IMR-90 (cell line): ENCODE measurements around the gene DUSP2. TPM values are rescaled to one million over a fixed set of nuclear protein-coding genes. Genes with fewer than 3 reads are reported as not detected.

Source experiments
- ATAC-seq: fragments of 200-7000 bp; cut with Tn5 transposase; 2 replicates; pipeline ENCODE4 v1.9.1; 2020; ENCODE audit warnings: low read depth, mild to moderate bottlenecking, moderate library complexity
- BruUV-seq: library from RNA; stranded (reverse); fragments of 400-500 nt; replicated peaks from 2 replicates; lab custom pipeline; 2021; lab: Mats Ljungman, UMichigan
- CTCF ChIA-PET: fragments of 300-600 bp; formaldehyde crosslinking; extraction: SDS; loops from one replicate; lab custom pipeline; 2021; ENCODE audit warnings: antibody characterized with exemption; lab: Yijun Ruan, JAX
- POLR2A ChIA-PET: fragments of 300-600 bp; sonication (Branson Sonifier 250); formaldehyde crosslinking; loops from one replicate; lab custom pipeline; 2022; ENCODE audit warnings: antibody characterized with exemption; ENCODE audit not compliant: unreplicated experiment; lab: Charles Lee
- DNase-seq: peaks from one replicate; pipeline ENCODE4 v3.0.0; 2013
- H2AFZ ChIP-seq: replicated peaks from 2 replicates; pipeline ENCODE3; 2013; ENCODE audit warnings: low read length, mild to moderate bottlenecking; ENCODE audit not compliant: poor library complexity
- H2AK5ac ChIP-seq: 2 replicates; pipeline ENCODE4 v1.6.1; 2013; ENCODE audit warnings: low read depth, low read length, inconsistent platforms
- H2AK9ac ChIP-seq: replicated peaks from 2 replicates; pipeline ENCODE3; 2013; ENCODE audit warnings: mild to moderate bottlenecking, low read depth, low read length, moderate library complexity; ENCODE audit not compliant: poor library complexity
- H2BK120ac ChIP-seq: 2 replicates; pipeline ENCODE4 v1.6.1; 2013; ENCODE audit warnings: low read depth, low read length, inconsistent platforms
- H2BK15ac ChIP-seq: 3 replicates; pipeline ENCODE4 v1.6.1; 2013; ENCODE audit warnings: low read depth, low read length, inconsistent platforms
- H2BK20ac ChIP-seq: 2 replicates; pipeline ENCODE4 v1.6.1; 2013; ENCODE audit warnings: low read depth, mild to moderate bottlenecking, inconsistent platforms, low read length, moderate library complexity
- H2BK5ac ChIP-seq: 2 replicates; pipeline ENCODE4 v1.6.1; 2013; ENCODE audit warnings: mild to moderate bottlenecking, low read depth, low read length, inconsistent platforms; ENCODE audit not compliant: poor library complexity, severe bottlenecking
- H3K14ac ChIP-seq: replicated peaks from 2 replicates; pipeline ENCODE4 v1.6.1; 2013; ENCODE audit warnings: low read depth, low read length, inconsistent platforms
- H3K18ac ChIP-seq: 2 replicates; pipeline ENCODE4 v1.6.1; 2013; ENCODE audit warnings: low read depth, low read length, control low read depth
- H3K23ac ChIP-seq: 2 replicates; pipeline ENCODE4 v1.6.1; 2013; ENCODE audit warnings: low read depth, low read length, inconsistent platforms
- H3K27ac ChIP-seq: 2 replicates; pipeline ENCODE4 v1.5.1; 2013; ENCODE audit warnings: mild to moderate bottlenecking, control low read depth, low read length; ENCODE audit not compliant: insufficient read depth
- H3K27me3 ChIP-seq: 2 replicates; pipeline ENCODE4 v1.6.1; 2013; ENCODE audit warnings: low read length; ENCODE audit not compliant: control insufficient read depth, insufficient read depth
- H3K36me3 ChIP-seq: 2 replicates; pipeline ENCODE4 v1.6.1; 2013; ENCODE audit warnings: low read length, mixed read lengths; ENCODE audit not compliant: control insufficient read depth, insufficient read depth
- H3K4ac ChIP-seq: 2 replicates; pipeline ENCODE4 v1.6.1; 2013; ENCODE audit warnings: low read depth, low read length, inconsistent platforms
- H3K4me1 ChIP-seq: 2 replicates; pipeline ENCODE4 v1.6.1; 2013; ENCODE audit warnings: low read length, mixed read lengths; ENCODE audit not compliant: control insufficient read depth, insufficient read depth
- H3K4me2 ChIP-seq: 2 replicates; pipeline ENCODE4 v1.6.1; 2013; ENCODE audit warnings: low read depth, mild to moderate bottlenecking, control low read depth, low read length, moderate library complexity
- H3K4me3 ChIP-seq: 2 replicates; pipeline ENCODE4 v1.5.1; 2013; ENCODE audit warnings: low read depth, mild to moderate bottlenecking, control low read depth, low read length, moderate library complexity; ENCODE audit not compliant: insufficient read depth
- H3K56ac ChIP-seq: 2 replicates; pipeline ENCODE4 v1.6.1; 2013; ENCODE audit warnings: low read length, inconsistent platforms; ENCODE audit not compliant: insufficient read depth; ENCODE audit errors: extremely low read depth
- H3K79me1 ChIP-seq, 2 experiments: 2 replicates each; pipeline ENCODE4 v1.6.1; 2013; ENCODE audit warnings: low read length in 2 of 2, inconsistent platforms in 1 of 2, low read depth in 1 of 2
- H3K9ac ChIP-seq: 2 replicates; pipeline ENCODE4 v1.6.1; 2013; ENCODE audit warnings: low read depth, low read length, control low read depth
- H3K9me1 ChIP-seq: 2 replicates; pipeline ENCODE4 v1.6.1; 2013; ENCODE audit warnings: low read length, inconsistent platforms; ENCODE audit not compliant: insufficient read depth
- H3K9me3 ChIP-seq: 2 replicates; pipeline ENCODE4 v1.6.1; 2013; ENCODE audit warnings: low read length; ENCODE audit not compliant: control insufficient read depth, insufficient read depth
- H4K20me1 ChIP-seq: 2 replicates; pipeline ENCODE4 v1.6.1; 2013; ENCODE audit warnings: low read length, inconsistent platforms; ENCODE audit not compliant: insufficient read depth
- H4K5ac ChIP-seq: 2 replicates; pipeline ENCODE4 v1.6.1; 2013; ENCODE audit warnings: mild to moderate bottlenecking, low read depth, low read length, control low read depth
- H4K8ac ChIP-seq, 2 experiments: 2 replicates each; pipeline ENCODE4 v1.6.1; 2013; ENCODE audit warnings: low read depth in 2 of 2, low read length in 2 of 2, control low read depth in 1 of 2, inconsistent platforms in 1 of 2
- H4K91ac ChIP-seq: 2 replicates; pipeline ENCODE4 v1.6.1; 2013; ENCODE audit warnings: low read depth, low read length, inconsistent platforms; ENCODE audit not compliant: insufficient read depth
- CEBPB ChIP-seq: IDR thresholded peaks from 2 replicates; pipeline ENCODE4 v1.6.1; 2012; ENCODE audit warnings: low read depth, low read length, improper control_type of control experiment
- CHD1 ChIP-seq: IDR thresholded peaks from 2 replicates; pipeline ENCODE4 v1.6.1; 2012; ENCODE audit warnings: low read depth, low read length, improper control_type of control experiment
- CTCF ChIP-seq: conservative IDR thresholded peaks from 2 replicates; pipeline ENCODE4 v1.5.1; 2012; ENCODE audit warnings: mild to moderate bottlenecking, low read depth, low read length, improper control_type of control experiment
- MAFK ChIP-seq: IDR thresholded peaks from 2 replicates; pipeline ENCODE4 v1.6.1; 2012; ENCODE audit warnings: low read depth, low read length, improper control_type of control experiment
- MAZ ChIP-seq: IDR thresholded peaks from 2 replicates; pipeline ENCODE4 v1.6.1; 2012; ENCODE audit warnings: low read depth, mild to moderate bottlenecking, low read length, improper control_type of control experiment, moderate library complexity, borderline replicate concordance
- MXI1 ChIP-seq: IDR thresholded peaks from 2 replicates; pipeline ENCODE4 v1.6.1; 2012; ENCODE audit warnings: low read depth, mild to moderate bottlenecking, low read length, moderate library complexity, borderline replicate concordance
- NFE2L2 ChIP-seq: fragments of 150-350 bp; IDR thresholded peaks from 2 replicates; pipeline ENCODE4 v1.6.1; 2016; ENCODE audit warnings: low read depth, mild to moderate bottlenecking, low read length
- POLR2A ChIP-seq: IDR thresholded peaks from 2 replicates; pipeline ENCODE4 v1.6.1; 2012; ENCODE audit warnings: mild to moderate bottlenecking, low read depth, low read length
- RFX5 ChIP-seq: IDR thresholded peaks from 2 replicates; pipeline ENCODE4 v1.8.0; 2012; ENCODE audit warnings: low read depth, mild to moderate bottlenecking, low read length, moderate library complexity
- SMC3 ChIP-seq: fragments of 150-350 bp; IDR thresholded peaks from 2 replicates; pipeline ENCODE4 v1.6.1; 2016; ENCODE audit warnings: low read depth, mild to moderate bottlenecking, antibody characterized with exemption, low read length, moderate library complexity
- USF2 ChIP-seq: fragments of 150-350 bp; IDR thresholded peaks from 2 replicates; pipeline ENCODE4 v1.6.1; 2017; ENCODE audit warnings: mild to moderate bottlenecking, antibody characterized with exemption, low read length, low read depth
- WGBS, 2 experiments: methylation state at CpG; one replicate each; pipeline versions ENCODE4 v1.1.5 to v1.1.7; 2013; ENCODE audit warnings: missing lambda C conversion rate in 2 of 2; ENCODE audit not compliant: insufficient read length in 1 of 2; ENCODE audit errors: extremely low coverage in 2 of 2; 5-methylcytosine and 5-hydroxymethylcytosine counted together
- dilution Hi-C: fragments of 300-500 bp; cut with HindIII; formaldehyde crosslinking; loops from one replicate; pipeline ENCODE4 v1.14.3; 2018; ENCODE audit warnings: low sequenced_read_pairs; ENCODE audit not compliant: unreplicated experiment
- in situ Hi-C: fragments of 300-500 bp; cut with MboI; formaldehyde crosslinking; loops from 3 replicates; pipeline ENCODE4 v1.14.3; 2019; ENCODE audit warnings: low sequenced_read_pairs, inconsistent platforms, mixed read lengths
- intact Hi-C: fragments of 100-400 bp; cut with micrococcal nuclease; formaldehyde crosslinking; loops from 2 replicates; pipeline ENCODE4 v1.10.0; 2022
- polyA plus RNA-seq, 3 experiments: library from polyadenylated mRNA; depleted of rRNA; stranded (reverse); fragments of >200 nt; gene quantifications; 2 replicates each; pipeline ENCODE4 v1.2.3, GENCODE V29; 2012; ENCODE audit warnings: low replicate concordance in 1 of 3
- total RNA-seq: library from RNA; depleted of rRNA; stranded (reverse); fragments of >200 nt; gene quantifications from 2 replicates; pipeline ENCODE4 v1.2.3, GENCODE V29; 2012
- TF ChIP-seq, protein P1 (sequence below): fragments of 150-350 bp; IDR thresholded peaks from 2 replicates; pipeline ENCODE4 v1.6.1; 2016; ENCODE audit warnings: low read depth, mild to moderate bottlenecking, low read length, moderate library complexity, borderline replicate concordance

Gene DUSP2
- total and polyA plus RNA-seq, 2 of the 4 experiments (the other 2 are of a cell fraction), result 1.8 to 3.8 TPM

- H2BK15ac ChIP-seq, result no peak overlapping the region
- H2BK120ac ChIP-seq, result no peak overlapping the region
- H4K8ac ChIP-seq, result no peak overlapping the region
- no peak overlapping the region for H3K18ac ChIP-seq
- H2AK9ac ChIP-seq, result no peak overlapping the region
- no peaks in the 10 kb centered on the region for H3K79me1 ChIP-seq
- H4K91ac ChIP-seq, result no peak overlapping the region
- H3K4ac ChIP-seq, result no peak overlapping the region
- no peak overlapping the region for H2BK5ac ChIP-seq
- no peak overlapping the region for H3K23ac ChIP-seq
- no peaks in the 10 kb centered on the region for H3K36me3 ChIP-seq
- no peak overlapping the region for H3K27ac ChIP-seq
- no TSS peak for BruUV-seq
- TF ChIP-seq CEBPB, result no peak
- TF ChIP-seq RFX5, result no peak
- no peak for TF ChIP-seq NFE2L2
- TF ChIP-seq SMC3, result no peak
- TF ChIP-seq POLR2A, result no peak
- TF ChIP-seq, protein P1, sequence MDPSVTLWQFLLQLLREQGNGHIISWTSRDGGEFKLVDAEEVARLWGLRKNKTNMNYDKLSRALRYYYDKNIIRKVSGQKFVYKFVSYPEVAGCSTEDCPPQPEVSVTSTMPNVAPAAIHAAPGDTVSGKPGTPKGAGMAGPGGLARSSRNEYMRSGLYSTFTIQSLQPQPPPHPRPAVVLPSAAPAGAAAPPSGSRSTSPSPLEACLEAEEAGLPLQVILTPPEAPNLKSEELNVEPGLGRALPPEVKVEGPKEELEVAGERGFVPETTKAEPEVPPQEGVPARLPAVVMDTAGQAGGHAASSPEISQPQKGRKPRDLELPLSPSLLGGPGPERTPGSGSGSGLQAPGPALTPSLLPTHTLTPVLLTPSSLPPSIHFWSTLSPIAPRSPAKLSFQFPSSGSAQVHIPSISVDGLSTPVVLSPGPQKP, result no peak
- TF ChIP-seq MAZ, result no peak
- no peak for TF ChIP-seq USF2
- no peak for TF ChIP-seq CTCF
- TF ChIP-seq CHD1, result no peak
- no peak for TF ChIP-seq MAFK
- no peak for TF ChIP-seq MXI1
- 75% methylated on average over 8 of the region's 17 CpGs; no CpG with 5 or more reads in 1 of the 2 experiments for WGBS, 2 experiments
- 0 out of 2 replicates have a peak, but pooled peaks cover 4% of the 10 kb centered on the region for H4K20me1 ChIP-seq
- intact Hi-C loops, result no loop called here
- POLR2A ChIA-PET, result no interaction called here
- H3K4me1 ChIP-seq, result peaks cover 2% of the 10 kb centered on the region
- H3K9ac ChIP-seq, result no peak overlapping the region
- H4K5ac ChIP-seq, result no peak overlapping the region
- H3K9me1 ChIP-seq, result no peaks in the 10 kb centered on the region
- DNase-seq (no peak), ATAC-seq (no peak)
- no peak overlapping the region for H2AFZ ChIP-seq
- CTCF ChIA-PET, result interaction anchor here (0.6 kb wide), 1 partner anchor 95 kb away, joined by 3 read pairs; the partner anchor contains the start of gene STARD7
- in situ Hi-C loops, result loop anchor here (25.0 kb wide), 1 partner anchor 102 kb away; no protein-coding TSS in a partner anchor
- no peak overlapping the region for H3K4me3 ChIP-seq
- H3K9me3 ChIP-seq, result no peaks in the 10 kb centered on the region; the same call in 1 of the 2 replicates
- H3K4me2 ChIP-seq, result no peak overlapping the region
- no peak overlapping the region for H3K56ac ChIP-seq
- peaks cover 82% of the 10 kb centered on the region for H3K27me3 ChIP-seq
- H3K14ac ChIP-seq, result no peak overlapping the region
- H2BK20ac ChIP-seq, result no peak overlapping the region
- H2AK5ac ChIP-seq, result no peak overlapping the region
- dilution Hi-C loops, result no loop called here
Observed at GRCh38 chr2:96113951-96114350, 31.3 kb downstream of the DUSP2 start.
